ENCODE results near the gene DNASE2.

The DNASE2 gene

GRCh38 chr19:12880551-12881171 lies 588 bp downstream of the DNASE2 start:
- TF ChIP-seq EGR1 (IDR thresholded peaks at IDR 0.05) (no peak), TEAD4 (IDR thresholded peaks at IDR 0.05) (no peak), TAF1 (IDR thresholded peaks at IDR 0.05; ENCODE audit: low read depth) (no peak; the same call in 1 of the 2 replicates), YY1 (IDR thresholded peaks at IDR 0.05; ENCODE audit: low read depth) (no peak), ZBTB7A (IDR thresholded peaks at IDR 0.05; ENCODE audit: low read depth) (no peak), USF1 (IDR thresholded peaks at IDR 0.05) (no peak), REST (IDR thresholded peaks at IDR 0.05; ENCODE audit: low read depth) (no peak), FOXM1 (IDR thresholded peaks at IDR 0.05; ENCODE audit: borderline replicate concordance, low read depth) (no peak), CEBPB (IDR thresholded peaks at IDR 0.05) (no peak), EP300 (IDR thresholded peaks at IDR 0.05; ENCODE audit: borderline replicate concordance) (no peak), RAD21 (IDR thresholded peaks at IDR 0.05; ENCODE audit: low read depth) (no peak), CREB1 (IDR thresholded peaks at IDR 0.05; ENCODE audit: low read depth) (no peak), TCF12 (IDR thresholded peaks at IDR 0.05; ENCODE audit: low read depth) (no peak)
- TF ChIP-seq, protein P1, sequence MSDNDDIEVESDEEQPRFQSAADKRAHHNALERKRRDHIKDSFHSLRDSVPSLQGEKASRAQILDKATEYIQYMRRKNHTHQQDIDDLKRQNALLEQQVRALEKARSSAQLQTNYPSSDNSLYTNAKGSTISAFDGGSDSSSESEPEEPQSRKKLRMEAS (IDR thresholded peaks at IDR 0.05), result no peak

GRCh38 chr19:12875086-12875485 lies 6.2 kb downstream of the DNASE2 start:
- TF ChIP-seq USF1 (IDR thresholded peaks at IDR 0.05) (no peak), TEAD4 (IDR thresholded peaks at IDR 0.05) (no peak), FOXM1 (IDR thresholded peaks at IDR 0.05; ENCODE audit: borderline replicate concordance, low read depth) (no peak), CREB1 (IDR thresholded peaks at IDR 0.05; ENCODE audit: low read depth) (no peak), NFIC (IDR thresholded peaks at IDR 0.05) (no peak), EGR1 (IDR thresholded peaks at IDR 0.05) (no peak), RAD21 (IDR thresholded peaks at IDR 0.05; ENCODE audit: low read depth) (no peak), CEBPB (IDR thresholded peaks at IDR 0.05) (no peak), ZBTB7A (IDR thresholded peaks at IDR 0.05; ENCODE audit: low read depth) (no peak), REST (IDR thresholded peaks at IDR 0.05; ENCODE audit: low read depth) (no peak)
- TF ChIP-seq, protein P1 (IDR thresholded peaks at IDR 0.05), result no peak

- TF ChIP-seq CEBPB (IDR thresholded peaks at IDR 0.05) (no peak), FOXM1 (IDR thresholded peaks at IDR 0.05; ENCODE audit: borderline replicate concordance, low read depth) (no peak), ZBTB7A (IDR thresholded peaks at IDR 0.05; ENCODE audit: low read depth) (no peak), YY1 (IDR thresholded peaks at IDR 0.05; ENCODE audit: low read depth) (no peak), RAD21 (IDR thresholded peaks at IDR 0.05; ENCODE audit: low read depth) (no peak), NFIC (IDR thresholded peaks at IDR 0.05) (no peak), EP300 (IDR thresholded peaks at IDR 0.05; ENCODE audit: borderline replicate concordance) (no peak), TCF12 (IDR thresholded peaks at IDR 0.05; ENCODE audit: low read depth) (no peak), REST (IDR thresholded peaks at IDR 0.05; ENCODE audit: low read depth) (no peak), EGR1 (IDR thresholded peaks at IDR 0.05) (no peak), TAF1 (IDR thresholded peaks at IDR 0.05; ENCODE audit: low read depth) (no peak), TEAD4 (IDR thresholded peaks at IDR 0.05) (no peak)
- TF ChIP-seq, protein P1 (IDR thresholded peaks at IDR 0.05), result no peak
These were observed 7.1 kb downstream of the DNASE2 start for GRCh38 chr19:12873891-12874745.
